Neural cell (in vitro differentiated cells): ENCODE measurements around the gene INPP5A.

Source experiments
- POLR2AphosphoS5 ChIP-seq: IDR thresholded peaks from 2 replicates; pipeline ENCODE4 v1.6.1; 2012
- RAD21 ChIP-seq: fragments of 450-650 bp; conservative IDR thresholded peaks from 2 replicates; pipeline ENCODE4 v1.6.1; 2014; ENCODE audit warnings: antibody characterized with exemption, mild to moderate bottlenecking, moderate library complexity
- REST ChIP-seq: IDR thresholded peaks from 2 replicates; pipeline ENCODE4 v1.6.1; 2012; ENCODE audit warnings: borderline replicate concordance
- SMC3 ChIP-seq: fragments of 450-650 bp; conservative IDR thresholded peaks from 2 replicates; pipeline ENCODE4 v1.6.1; 2014; ENCODE audit warnings: antibody characterized with exemption, mild to moderate bottlenecking, moderate library complexity; ENCODE audit not compliant: poor library complexity
- TF ChIP-seq, protein P1 (sequence below): fragments of 450-650 bp; IDR thresholded peaks from 2 replicates; pipeline ENCODE4 v1.5.1; 2014; ENCODE audit warnings: antibody characterized with exemption, mild to moderate bottlenecking, moderate library complexity; ENCODE audit not compliant: poor library complexity, severe bottlenecking

DNA sequence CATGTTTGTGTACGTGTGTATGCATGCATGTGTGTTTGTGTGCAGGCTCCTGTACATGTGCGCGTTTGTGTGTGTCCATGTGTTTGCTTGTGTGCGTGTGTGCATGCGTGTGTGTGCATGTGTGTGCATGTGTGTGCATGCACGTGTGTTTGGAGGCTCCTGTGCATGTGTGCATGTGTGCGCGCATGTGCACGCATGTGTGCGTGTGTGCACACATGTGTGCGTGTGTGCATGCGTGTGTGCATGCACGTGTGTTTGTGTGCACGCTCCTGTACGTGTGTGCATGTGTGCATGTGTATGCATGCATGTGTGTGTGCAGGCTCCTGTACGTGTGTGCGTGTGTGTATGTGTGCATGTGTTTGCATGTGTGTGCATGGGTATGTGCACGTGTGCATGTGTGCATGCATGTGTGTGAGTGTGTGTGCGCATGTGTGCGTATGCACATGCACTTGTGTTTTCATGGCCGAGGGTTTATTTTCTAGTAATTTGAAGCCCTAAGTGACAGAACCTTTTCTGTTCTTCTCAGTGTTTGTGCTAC lies 59.2 kb downstream of the INPP5A start:
- TF ChIP-seq, protein P1, sequence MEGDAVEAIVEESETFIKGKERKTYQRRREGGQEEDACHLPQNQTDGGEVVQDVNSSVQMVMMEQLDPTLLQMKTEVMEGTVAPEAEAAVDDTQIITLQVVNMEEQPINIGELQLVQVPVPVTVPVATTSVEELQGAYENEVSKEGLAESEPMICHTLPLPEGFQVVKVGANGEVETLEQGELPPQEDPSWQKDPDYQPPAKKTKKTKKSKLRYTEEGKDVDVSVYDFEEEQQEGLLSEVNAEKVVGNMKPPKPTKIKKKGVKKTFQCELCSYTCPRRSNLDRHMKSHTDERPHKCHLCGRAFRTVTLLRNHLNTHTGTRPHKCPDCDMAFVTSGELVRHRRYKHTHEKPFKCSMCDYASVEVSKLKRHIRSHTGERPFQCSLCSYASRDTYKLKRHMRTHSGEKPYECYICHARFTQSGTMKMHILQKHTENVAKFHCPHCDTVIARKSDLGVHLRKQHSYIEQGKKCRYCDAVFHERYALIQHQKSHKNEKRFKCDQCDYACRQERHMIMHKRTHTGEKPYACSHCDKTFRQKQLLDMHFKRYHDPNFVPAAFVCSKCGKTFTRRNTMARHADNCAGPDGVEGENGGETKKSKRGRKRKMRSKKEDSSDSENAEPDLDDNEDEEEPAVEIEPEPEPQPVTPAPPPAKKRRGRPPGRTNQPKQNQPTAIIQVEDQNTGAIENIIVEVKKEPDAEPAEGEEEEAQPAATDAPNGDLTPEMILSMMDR, result no peak
- TF ChIP-seq POLR2AphosphoS5, result no peak
- no peak for TF ChIP-seq RAD21
- TF ChIP-seq REST, result no peak
- no peak for TF ChIP-seq SMC3
